GM12891 (cell line): ENCODE results near the gene PTPN2.
"Not testable (repeated sequence)": the region's sequence is repeated elsewhere in the genome, so short reads cannot be mapped to it uniquely, and the experiment has no call there.

Source experiments
- DNase-seq: peaks from one replicate; pipeline ENCODE4 v3.0.0; 2011; ENCODE audit warnings: low spot score; ENCODE audit not compliant: insufficient read length
- FAIRE-seq: peaks from 2 replicates; lab custom pipeline; 2011; peaks lifted over from hg19 to GRCh38; lab: Jason Lieb, UNC
- PAX5 ChIP-seq: IDR thresholded peaks from 2 replicates; pipeline ENCODE4 v1.6.1; 2011; ENCODE audit warnings: low read length, moderate library complexity, mild to moderate bottlenecking; ENCODE audit not compliant: insufficient read depth, severe bottlenecking
- POLR2A ChIP-seq: IDR thresholded peaks from 2 replicates; pipeline ENCODE4 v1.6.1; 2011; ENCODE audit warnings: low read depth, low read length, control low read depth
- POLR2AphosphoS5 ChIP-seq: IDR thresholded peaks from 2 replicates; pipeline ENCODE4 v1.6.1; 2011; ENCODE audit warnings: low read depth, low read length, control low read depth
- POU2F2 ChIP-seq: IDR thresholded peaks from 2 replicates; pipeline ENCODE4 v1.6.1; 2011; ENCODE audit warnings: low read depth, mild to moderate bottlenecking, control low read depth, low read length, moderate library complexity
- SPI1 ChIP-seq: IDR thresholded peaks from 2 replicates; pipeline ENCODE4 v1.6.1; 2011; ENCODE audit warnings: low read depth, low read length, control low read depth
- TAF1 ChIP-seq: IDR thresholded peaks from 2 replicates; pipeline ENCODE4 v1.6.1; 2011; ENCODE audit warnings: low read depth, low read length, control low read depth

PTPN2 gene

GRCh38 chr18:12911929-12912703 lies 28.1 kb upstream of the PTPN2 start:
- FAIRE-seq, result no peak
- TF ChIP-seq TAF1, result no peak
- no peak for TF ChIP-seq POU2F2
- TF ChIP-seq POLR2A, result no peak
- no peak for TF ChIP-seq PAX5
- TF ChIP-seq POLR2AphosphoS5, result no peak
- TF ChIP-seq SPI1, result no peak
- DNase-seq, result no peak

- FAIRE-seq (peak; percentile 72), DNase-seq (peak; percentile 59)
- TF ChIP-seq POU2F2 (no peak), POLR2A (no peak), SPI1 (no peak), PAX5 (no peak), TAF1 (no peak), POLR2AphosphoS5 (no peak)
These were observed 27.2 kb upstream of the PTPN2 start for GRCh38 chr18:12911025-12911928.

GRCh38 chr18:12908706-12909105 lies 24.7 kb upstream of the PTPN2 start:
- no peak for DNase-seq
- FAIRE-seq, result no peak
- no peak for TF ChIP-seq SPI1
- TF ChIP-seq PAX5, result no peak
- TF ChIP-seq POLR2A, result no peak
- TF ChIP-seq POU2F2, result no peak
- no peak for TF ChIP-seq TAF1
- no peak for TF ChIP-seq POLR2AphosphoS5

GRCh38 chr18:12907258-12907925 lies 23.4 kb upstream of the PTPN2 start:
- FAIRE-seq (no peak), DNase-seq (no peak)
- TF ChIP-seq PAX5, result no peak
- TF ChIP-seq POU2F2, result no peak
- no peak for TF ChIP-seq TAF1

GRCh38 chr18:12906773-12907172 lies 22.7 kb upstream of the PTPN2 start:
- DNase-seq (no peak), FAIRE-seq (no peak)
- no peak for TF ChIP-seq TAF1
- TF ChIP-seq POU2F2, result no peak
- TF ChIP-seq PAX5, result no peak
- TF ChIP-seq SPI1, result no peak
- no peak for TF ChIP-seq POLR2AphosphoS5
- TF ChIP-seq POLR2A, result no peak

- no peak for DNase-seq
- no peak for FAIRE-seq
- TF ChIP-seq POLR2AphosphoS5, result no peak
- TF ChIP-seq POU2F2, result no peak
- no peak for TF ChIP-seq POLR2A
- TF ChIP-seq PAX5, result no peak
- no peak for TF ChIP-seq TAF1
These were observed 22.1 kb upstream of the PTPN2 start for GRCh38 chr18:12906119-12906518.

- no peak for DNase-seq
- no peak for FAIRE-seq
- TF ChIP-seq POLR2AphosphoS5 (no peak), POU2F2 (no peak), POLR2A (no peak), TAF1 (no peak), PAX5 (no peak), SPI1 (no peak)
These were observed 20.0 kb upstream of the PTPN2 start for GRCh38 chr18:12904012-12904516.

GRCh38 chr18:12901208-12901607 lies 17.2 kb upstream of the PTPN2 start:
- DNase-seq, FAIRE-seq: not testable (repeated sequence)

- not testable (repeated sequence) for DNase-seq, FAIRE-seq
These were observed 12.8 kb upstream of the PTPN2 start for GRCh38 chr18:12896784-12897333.
